A549 (cell line): ENCODE data around the gene CSPG4. TPM values are rescaled to one million over a fixed set of nuclear protein-coding genes. Genes with fewer than 3 reads are reported as not detected.

Experiments used
- ATAC-seq, 2 experiments: fragments of 200-7000 bp in 1 of 2; fragments of >200 bp in 1 of 2; cut with Nextera tagmentation in 1 of 2; cut with Tn5 transposase in 1 of 2; 3 replicates each; pipeline versions ENCODE4 v1.8.0 to v1.9.1; 2018 to 2020; ENCODE audit warnings: mild to moderate bottlenecking in 1 of 2, moderate library complexity in 1 of 2
- CTCF ChIA-PET: fragments of 300-600 bp; sonication (Branson Sonifier 250); formaldehyde crosslinking; extraction: SDS; loops from one replicate; lab custom pipeline; 2021; ENCODE audit warnings: antibody characterized with exemption, inconsistent platforms; lab: Yijun Ruan, JAX
- POLR2A ChIA-PET: fragments of 350-600 bp; formaldehyde crosslinking; extraction: SDS; loops from one replicate; lab custom pipeline; 2021; ENCODE audit warnings: antibody characterized with exemption, inconsistent platforms; lab: Yijun Ruan, JAX
- DNase-seq, 2 experiments: peaks; one replicate each; pipeline versions ENCODE4 v3.0.0 to v3.0.0-alpha.2; 2011 to 2016; ENCODE audit warnings: low read depth in 1 of 2, low spot score in 1 of 2
- FAIRE-seq: peaks from 2 replicates; lab custom pipeline; 2011; peaks lifted over from hg19 to GRCh38; lab: Jason Lieb, UNC
- H3K27ac ChIP-seq, 2 experiments: fragments of >200 bp; sonication (Bioruptor Twin); formaldehyde crosslinking; 3 replicates each; pipeline ENCODE4 v1.5.1; 2016 to 2017
- H3K4me1 ChIP-seq: fragments of >200 bp; sonication (Bioruptor Twin); formaldehyde crosslinking; 3 replicates; pipeline ENCODE4 v1.6.1; 2016
- H3K4me2 ChIP-seq: fragments of >200 bp; sonication (Bioruptor Twin); formaldehyde crosslinking; 3 replicates; pipeline ENCODE4 v1.6.1; 2016
- H3K4me3 ChIP-seq: fragments of >200 bp; sonication (Bioruptor Twin); formaldehyde crosslinking; 3 replicates; pipeline ENCODE4 v1.5.1; 2016
- H3K9me3 ChIP-seq: fragments of >200 bp; sonication (Bioruptor Twin); formaldehyde crosslinking; 3 replicates; pipeline ENCODE4 v1.6.1; 2016
- EHF ChIP-seq: fragments of 250-450 bp; sonication (Bioruptor Pico); IDR thresholded peaks from 2 replicates; pipeline ENCODE4 v1.5.0; 2020; ENCODE audit warnings: mild to moderate bottlenecking
- EP300 ChIP-seq, 2 experiments: fragments of >200 bp; sonication (Bioruptor Twin); formaldehyde crosslinking; IDR thresholded peaks; 2 replicates in 1 of 2; 3 replicates in 1 of 2; pipeline ENCODE4 v1.6.1; 2016 to 2017
- ESRRA ChIP-seq: fragments of 150-350 bp; IDR thresholded peaks from 2 replicates; pipeline ENCODE4 v1.6.1; 2014; ENCODE audit warnings: mild to moderate bottlenecking, low read length, borderline replicate concordance
- FOSB ChIP-seq: fragments of 250-450 bp; sonication (Bioruptor Pico); IDR thresholded peaks from 2 replicates; pipeline ENCODE4 v1.5.0; 2020; ENCODE audit warnings: mild to moderate bottlenecking, moderate library complexity
- HEYL ChIP-seq: fragments of 250-450 bp; sonication (Bioruptor Pico); IDR thresholded peaks from 2 replicates; pipeline ENCODE4 v1.8.0; 2021; ENCODE audit warnings: mild to moderate bottlenecking, moderate library complexity
- HOXB13 ChIP-seq: fragments of 250-450 bp; sonication (Bioruptor Pico); IDR thresholded peaks from 2 replicates; pipeline ENCODE4 v1.5.0; 2020; ENCODE audit warnings: low read depth, mild to moderate bottlenecking, moderate library complexity
- JUNB ChIP-seq: fragments of >200 bp; sonication (Bioruptor Twin); formaldehyde crosslinking; IDR thresholded peaks from 2 replicates; pipeline ENCODE4 v1.6.1; 2016
- KDM1A ChIP-seq: fragments of 200-600 bp; sonication (generic); IDR thresholded peaks from 2 replicates; pipeline ENCODE4 v1.6.1; 2016; ENCODE audit warnings: low read depth, mild to moderate bottlenecking
- KDM5A ChIP-seq: fragments of 200-600 bp; sonication (generic); IDR thresholded peaks from 2 replicates; pipeline ENCODE4 v1.6.1; 2016; ENCODE audit warnings: antibody characterized with exemption, mild to moderate bottlenecking
- MAFK ChIP-seq: fragments of 450-650 bp; IDR thresholded peaks from 2 replicates; pipeline ENCODE4 v1.6.1; 2014; ENCODE audit not compliant: partially characterized antibody
- MYC ChIP-seq: IDR thresholded peaks from 2 replicates; pipeline ENCODE4 v1.6.1; 2012; ENCODE audit warnings: mild to moderate bottlenecking, inconsistent platforms, low read length, improper control_type of control experiment, borderline replicate concordance
- NFE2L2 ChIP-seq: fragments of 150-350 bp; conservative IDR thresholded peaks from 2 replicates; pipeline ENCODE4 v1.6.1; 2014; ENCODE audit warnings: low read length
- POLR2AphosphoS2 ChIP-seq: conservative IDR thresholded peaks from 2 replicates; pipeline ENCODE4 v1.6.1; 2012; ENCODE audit warnings: low read length, improper control_type of control experiment, inconsistent platforms
- RARB ChIP-seq: fragments of 250-450 bp; sonication (Bioruptor Pico); IDR thresholded peaks from 2 replicates; pipeline ENCODE4 v1.8.0; 2021; ENCODE audit warnings: mild to moderate bottlenecking, moderate library complexity
- RCOR1 ChIP-seq: fragments of 150-350 bp; IDR thresholded peaks from 2 replicates; pipeline ENCODE4 v1.6.1; 2014; ENCODE audit warnings: antibody characterized with exemption, low read length, low read depth
- RNF2 ChIP-seq: fragments of 200-600 bp; sonication (generic); IDR thresholded peaks from 2 replicates; pipeline ENCODE4 v1.6.1; 2016; ENCODE audit warnings: low read depth, mild to moderate bottlenecking, antibody characterized with exemption, moderate library complexity, borderline replicate concordance
- ZFP36 ChIP-seq: fragments of 450-650 bp; IDR thresholded peaks from 2 replicates; pipeline ENCODE4 v1.6.1; 2014; ENCODE audit warnings: borderline replicate concordance; ENCODE audit not compliant: partially characterized antibody
- ZNF302 ChIP-seq: fragments of 250-450 bp; sonication (Bioruptor Pico); IDR thresholded peaks from 2 replicates; pipeline ENCODE4 v1.9.0; 2021; ENCODE audit warnings: inconsistent platforms, mild to moderate bottlenecking, moderate library complexity
- WGBS: methylation state at CpG from one replicate; pipeline ENCODE4 v1.1.6; 2017; ENCODE audit errors: missing lambda C conversion rate; 5-methylcytosine and 5-hydroxymethylcytosine counted together
- polyA plus RNA-seq, 4 experiments: library from polyadenylated mRNA; depleted of rRNA in 3 of 4; stranded (reverse); fragments of >200 nt; fragmentation: RNase III in 1 of 4; extraction: RNeasy Plus Mini Kit Qiagen cat#74134 plus additional on column Dnase treatment in 1 of 4; gene quantifications; 2 replicates in 3 of 4; 3 replicates in 1 of 4; pipeline ENCODE4 v1.2.3, GENCODE V29; 2011 to 2017
- TF ChIP-seq, protein P1 (sequence below): fragments of >200 bp; sonication (Bioruptor Twin); formaldehyde crosslinking; IDR thresholded peaks from 2 replicates; pipeline ENCODE4 v1.6.1; 2016

CSPG4 gene
- polyA plus RNA-seq, 2 of the 4 experiments (the other 2 are of a cell fraction): 0.01 to 0.06 TPM

DNA sequence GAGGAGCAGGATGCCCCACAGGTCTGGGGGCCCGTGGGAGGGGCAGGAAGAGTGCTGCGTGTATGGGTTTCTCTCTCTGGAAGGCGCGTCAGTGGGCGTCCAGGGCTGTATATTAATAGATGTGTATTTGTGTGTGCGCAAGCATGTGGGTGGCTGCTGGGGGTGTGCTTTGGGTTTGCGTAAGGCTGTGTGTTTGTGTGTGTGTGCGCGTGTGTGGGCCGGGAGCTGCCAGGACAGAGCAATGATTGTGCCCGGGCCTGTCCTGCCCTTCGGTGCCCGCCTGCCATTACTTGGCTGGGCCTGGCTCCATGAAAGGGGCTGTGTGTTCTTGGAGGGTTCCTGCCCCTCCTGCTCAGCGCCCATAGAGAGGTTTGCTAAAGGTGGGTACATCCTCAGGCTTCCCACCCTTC is 16.3 kb downstream of the CSPG4 start:
- H3K27ac ChIP-seq: peak overlapping the region in 1 of 2 experiments; percentile 21; a peak in 2 of 6 replicates
- no peak overlapping the region for H3K4me3 ChIP-seq
- FAIRE-seq (no peak), DNase-seq (no peak), ATAC-seq (no peak)
- H3K9me3 ChIP-seq: no peaks in the 10 kb centered on the region
- ChIA-PET POLR2A (interaction anchor here (0.5 kb wide), 1 partner anchor 27 kb away, joined by 5 read pairs; a partner anchor contains a TSS), CTCF (interaction anchor here (1.0 to 3.3 kb wide), 5 partner anchors 10 to 105 kb away, joined by 3 to 26 read pairs (median 9); a partner anchor contains a TSS)
- peaks cover 19% of the 10 kb centered on the region for H3K4me1 ChIP-seq
- TF ChIP-seq HEYL (CRISPR knock-in tag) (no peak), ZNF302 (CRISPR knock-in tag) (no peak), POLR2AphosphoS2 (no peak), RARB (CRISPR knock-in tag) (no peak), NFE2L2 (no peak)
- no peak overlapping the region for H3K4me2 ChIP-seq
- 92% methylated on average over 14 of the region's 14 CpGs for WGBS

DNA sequence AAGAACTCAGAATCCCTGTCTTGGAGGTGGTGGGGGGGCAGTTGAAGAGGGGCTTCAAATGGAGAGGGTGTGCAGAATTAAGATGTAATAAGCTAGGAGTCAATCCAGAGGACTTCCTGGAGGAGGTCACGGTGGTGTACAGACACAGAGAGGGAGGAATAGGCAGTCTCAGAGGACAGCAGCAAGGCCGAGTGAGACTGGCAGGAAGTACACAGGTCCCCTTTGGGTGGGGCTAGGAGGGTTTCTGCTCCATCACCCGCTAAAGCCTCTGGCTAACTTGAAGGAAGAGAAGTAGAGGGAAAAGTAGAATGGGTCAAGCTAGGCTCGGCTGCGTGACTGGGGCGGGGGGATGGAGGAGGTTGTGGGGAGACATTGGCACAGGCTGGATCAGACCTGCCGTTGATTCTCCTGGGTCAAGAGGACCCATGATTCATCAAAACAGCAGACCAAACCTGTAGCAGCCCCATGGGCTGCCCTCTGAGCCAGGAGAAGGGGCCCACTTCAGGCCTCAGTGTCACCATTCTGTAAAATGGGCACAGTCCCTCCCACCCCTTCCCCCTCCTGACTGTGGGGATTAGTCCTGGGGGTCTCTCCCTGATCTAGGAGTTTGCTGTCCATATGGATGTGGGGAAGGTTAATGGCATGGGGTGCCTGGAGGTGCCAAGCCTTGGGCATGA is 16.9 kb downstream of the CSPG4 start:
- FAIRE-seq (no peak), DNase-seq (no peak), ATAC-seq (no peak)
- POLR2A ChIA-PET: no interaction called here
- CTCF ChIA-PET: interaction anchor here (0.6 to 3.3 kb wide), 7 partner anchors 10 to 106 kb away, joined by 3 to 26 read pairs (median 6); a partner anchor contains a TSS
- TF ChIP-seq ZFP36 (peak; percentile 85), ESRRA (no peak)
- peak overlapping the region in 1 of 2 experiments; percentile 81; a peak in 2 of 6 replicates for H3K27ac ChIP-seq
- WGBS: 86% methylated on average over 7 of the region's 7 CpGs
- peaks cover 19% of the 10 kb centered on the region for H3K4me1 ChIP-seq
- no peaks in the 10 kb centered on the region for H3K9me3 ChIP-seq
- H3K4me2 ChIP-seq: no peak overlapping the region
- H3K4me3 ChIP-seq: no peak overlapping the region

DNA sequence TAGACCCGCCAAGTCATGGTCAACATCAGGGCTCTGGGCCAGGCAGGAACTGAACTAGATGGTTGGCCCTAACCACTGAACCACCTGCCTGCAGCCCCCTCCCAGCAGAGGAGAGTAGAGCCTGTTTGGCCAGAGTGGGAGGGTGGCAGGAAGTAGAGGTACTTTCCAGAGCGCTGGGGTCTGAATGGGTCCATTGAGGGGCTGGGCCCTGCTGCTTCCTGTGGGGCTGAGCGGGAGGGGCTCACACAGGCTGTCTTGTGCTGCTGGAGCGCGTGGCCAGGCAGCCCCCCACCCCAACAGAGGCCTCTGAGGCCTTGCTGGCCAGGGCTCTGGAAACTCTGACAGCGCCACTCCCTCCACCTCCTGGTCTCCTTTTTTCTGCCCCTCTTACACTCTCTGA is 17.4 kb downstream of the CSPG4 start:
- FAIRE-seq (no peak), DNase-seq (no peak), ATAC-seq (no peak)
- H3K4me1 ChIP-seq: peaks cover 19% of the 10 kb centered on the region
- H3K27ac ChIP-seq: peak overlapping the region in 1 of 2 experiments; percentile 81; a peak in 3 of 6 replicates
- H3K4me2 ChIP-seq: no peak overlapping the region
- ChIA-PET POLR2A (no interaction called here), CTCF (interaction anchor here (0.6 to 3.3 kb wide), 11 partner anchors 9 to 161 kb away, joined by 3 to 26 read pairs (median 6); a partner anchor contains a TSS)
- no peaks in the 10 kb centered on the region for H3K9me3 ChIP-seq
- 96% methylated on average over 6 of the region's 6 CpGs for WGBS
- TF ChIP-seq RNF2 (no peak), JUNB (no peak), ZFP36 (no peak), FOSB (no peak), EHF (CRISPR knock-in tag) (no peak), KDM5A (no peak), MAFK (no peak), KDM1A (no peak), RCOR1 (no peak), MYC (no peak), EP300 (IDR thresholded peaks at IDR 0.05) (no peak), HOXB13 (CRISPR knock-in tag) (no peak)
- TF ChIP-seq, protein P1, sequence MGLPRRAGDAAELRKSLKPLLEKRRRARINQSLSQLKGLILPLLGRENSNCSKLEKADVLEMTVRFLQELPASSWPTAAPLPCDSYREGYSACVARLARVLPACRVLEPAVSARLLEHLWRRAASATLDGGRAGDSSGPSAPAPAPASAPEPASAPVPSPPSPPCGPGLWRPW: no peak
- H3K4me3 ChIP-seq: no peak overlapping the region
